ENCODE results near the gene ZSCAN4.

ZSCAN4 gene, protein sequence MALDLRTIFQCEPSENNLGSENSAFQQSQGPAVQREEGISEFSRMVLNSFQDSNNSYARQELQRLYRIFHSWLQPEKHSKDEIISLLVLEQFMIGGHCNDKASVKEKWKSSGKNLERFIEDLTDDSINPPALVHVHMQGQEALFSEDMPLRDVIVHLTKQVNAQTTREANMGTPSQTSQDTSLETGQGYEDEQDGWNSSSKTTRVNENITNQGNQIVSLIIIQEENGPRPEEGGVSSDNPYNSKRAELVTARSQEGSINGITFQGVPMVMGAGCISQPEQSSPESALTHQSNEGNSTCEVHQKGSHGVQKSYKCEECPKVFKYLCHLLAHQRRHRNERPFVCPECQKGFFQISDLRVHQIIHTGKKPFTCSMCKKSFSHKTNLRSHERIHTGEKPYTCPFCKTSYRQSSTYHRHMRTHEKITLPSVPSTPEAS

DNA sequence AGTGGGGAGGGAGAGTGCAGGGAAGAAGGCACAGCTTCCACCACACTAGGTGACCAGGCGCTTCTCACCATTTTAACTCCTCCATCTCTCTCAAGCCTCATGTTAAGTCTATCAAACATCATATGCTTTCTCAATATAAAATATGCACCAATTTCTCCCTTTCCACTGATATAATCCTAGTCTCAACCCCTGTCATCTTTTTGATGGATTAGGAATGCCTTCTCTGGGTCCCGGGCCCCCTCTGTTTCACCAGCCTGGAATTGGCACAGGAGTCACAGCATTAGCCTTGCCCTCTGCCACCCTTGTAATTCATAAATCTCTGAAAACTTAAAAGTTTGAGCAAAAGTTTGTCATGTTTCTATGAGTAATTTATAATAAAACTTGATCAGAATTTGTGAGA is at the start of gene ZSCAN4:
TSS of gene ZSCAN4 (plus strand) at position 301 of the 400 bp plus-strand sequence. CDS start 7,211 bp downstream, outside the sequence.
- no peak for DNase-seq

DNA sequence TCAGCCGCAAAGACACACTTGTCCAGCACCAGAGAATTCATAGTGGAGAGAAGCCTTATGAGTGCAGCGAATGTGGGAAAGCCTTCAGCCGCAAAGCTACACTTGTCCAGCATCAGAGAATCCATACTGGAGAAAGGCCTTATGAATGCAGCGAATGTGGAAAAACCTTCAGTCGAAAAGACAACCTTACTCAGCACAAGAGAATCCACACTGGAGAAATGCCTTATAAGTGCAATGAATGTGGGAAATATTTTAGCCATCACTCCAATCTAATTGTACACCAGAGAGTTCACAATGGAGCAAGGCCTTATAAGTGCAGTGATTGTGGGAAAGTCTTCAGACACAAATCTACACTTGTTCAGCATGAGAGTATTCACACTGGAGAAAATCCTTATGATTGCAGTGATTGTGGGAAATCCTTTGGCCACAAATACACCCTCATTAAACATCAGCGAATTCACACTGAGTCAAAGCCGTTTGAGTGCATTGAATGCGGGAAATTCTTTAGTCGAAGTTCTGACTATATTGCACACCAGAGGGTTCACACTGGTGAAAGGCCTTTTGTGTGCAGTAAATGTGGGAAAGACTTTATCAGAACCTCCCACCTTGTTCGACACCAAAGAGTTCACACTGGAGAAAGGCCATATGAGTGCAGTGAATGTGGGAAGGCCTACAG is 47.9 kb upstream of the ZSCAN4 start:
- no peak for DNase-seq

- DNase-seq, result no peak
Measured at GRCh38 chr19:57623091-57623490, 45.6 kb upstream of the ZSCAN4 start.

GRCh38 chr19:57632987-57633831 is 35.5 kb upstream of the ZSCAN4 start, which contains the start of gene ZNF211:
Gene ZNF211, plus strand, starts transcription at chr19:57633168. Its CDS starts 179 bp downstream, at chr19:57633347.
- DNase-seq, result peak; percentile 94

DNA sequence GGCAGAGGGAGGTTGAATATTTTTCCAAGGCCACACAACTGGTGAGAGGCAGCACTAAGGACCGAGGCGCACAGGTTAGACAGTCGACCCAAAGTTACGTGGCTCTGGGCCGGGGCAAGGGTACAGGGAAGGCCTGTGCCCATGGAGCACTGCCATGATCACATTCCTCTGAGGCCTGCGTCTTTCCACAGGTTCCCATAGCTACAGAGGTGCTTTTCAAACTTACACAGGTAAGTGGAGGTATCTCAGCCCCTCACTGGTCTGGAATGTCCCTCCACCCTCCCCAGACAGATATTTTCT is 35.0 kb upstream of the ZSCAN4 start:
- DNase-seq, result no peak

GRCh38 chr19:57637379-57637778 is 31.4 kb upstream of the ZSCAN4 start:
- no peak for DNase-seq

- DNase-seq, result no peak
Measured at GRCh38 chr19:57641715-57642234, 27.0 kb upstream of the ZSCAN4 start.

DNA sequence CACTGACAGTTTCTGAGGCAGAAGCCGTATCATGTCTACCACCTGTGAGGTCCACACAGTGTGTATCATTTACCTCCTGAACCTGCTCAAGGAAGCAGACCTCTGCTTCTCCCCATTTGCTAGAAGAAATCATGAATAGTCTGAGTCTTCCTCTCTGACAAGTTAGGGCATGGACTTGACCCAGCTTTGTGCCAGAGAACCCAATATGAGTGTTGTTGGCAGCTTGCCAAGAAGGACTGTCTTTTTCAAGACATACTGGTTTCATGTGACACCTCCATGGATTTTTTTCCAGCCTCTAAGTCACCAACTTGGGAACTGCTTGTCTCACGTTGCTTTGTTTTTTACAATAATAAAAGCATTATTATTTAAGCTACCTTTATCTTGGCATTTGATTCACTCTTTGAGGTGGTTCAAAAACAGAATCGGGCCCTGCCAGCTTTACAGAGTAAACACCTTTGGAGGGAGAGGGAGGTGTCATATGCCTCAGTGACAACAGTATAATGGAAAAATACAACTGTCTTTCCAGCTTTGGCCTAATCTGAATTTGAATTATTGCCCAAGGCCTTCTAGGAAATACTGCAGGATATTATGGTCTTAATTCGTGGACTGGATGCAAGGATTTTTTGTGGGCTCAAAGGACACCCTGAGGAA is 26.2 kb upstream of the ZSCAN4 start:
- no peak for DNase-seq

GRCh38 chr19:57643734-57644133 is 25.0 kb upstream of the ZSCAN4 start:
- DNase-seq, result no peak

GRCh38 chr19:57648331-57649003 is 20.3 kb upstream of the ZSCAN4 start:
- no peak for DNase-seq

DNA sequence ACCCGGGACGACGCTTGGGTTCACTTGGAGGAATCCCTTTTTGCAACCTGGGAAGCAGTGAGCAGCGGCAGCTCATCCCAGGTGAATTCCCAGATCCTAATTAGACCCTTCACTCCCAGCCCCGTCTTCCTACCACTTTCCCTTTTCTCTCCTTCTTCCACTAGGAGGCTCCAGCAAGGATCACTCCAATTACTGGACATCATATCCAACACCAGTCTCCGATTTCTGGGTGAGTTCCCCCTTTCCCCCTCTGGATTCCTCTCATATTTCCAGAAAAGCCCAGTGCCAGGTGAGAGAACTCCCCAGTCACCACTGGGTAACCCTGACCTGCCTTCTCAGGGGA is 17.1 kb upstream of the ZSCAN4 start:
- DNase-seq, result no peak

DNA sequence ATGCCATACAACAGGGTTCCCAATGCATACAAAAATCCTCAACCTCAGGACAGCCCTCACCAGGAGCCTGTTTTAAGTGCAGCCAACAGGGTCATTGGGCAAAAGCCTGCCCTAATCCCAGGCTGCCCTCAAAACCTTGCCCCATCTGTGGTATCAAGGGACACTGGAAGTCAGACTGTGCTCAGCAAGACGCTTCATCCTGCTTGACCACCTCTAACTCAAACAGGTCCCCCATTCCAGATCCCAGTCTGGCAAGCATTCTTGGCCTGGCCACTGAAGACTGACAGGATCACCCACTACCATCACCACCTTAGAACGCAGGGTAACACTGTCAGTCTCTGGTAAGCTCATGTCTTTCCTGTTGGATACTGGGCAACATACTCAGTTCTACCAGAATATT is 15.0 kb upstream of the ZSCAN4 start:
- no peak for DNase-seq

DNA sequence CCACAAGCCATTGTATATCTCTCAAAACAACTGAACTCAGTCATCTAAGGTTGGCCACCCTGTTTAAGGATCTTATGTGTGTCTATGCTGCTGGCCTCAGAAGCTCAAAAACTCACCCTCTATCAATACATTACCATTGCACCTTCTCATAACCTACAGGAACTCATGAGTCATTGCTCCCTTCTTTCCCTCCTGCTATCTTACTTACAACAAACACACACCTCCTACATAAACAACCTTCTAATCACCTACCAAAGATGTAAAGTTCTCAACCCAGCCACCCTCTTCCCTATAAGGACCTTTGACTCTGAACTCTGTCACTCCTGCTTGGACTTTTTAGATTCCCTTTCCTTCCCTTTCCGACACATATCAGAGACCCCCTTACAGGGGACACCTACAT is 13.3 kb upstream of the ZSCAN4 start:
- no peak for DNase-seq

- no peak for DNase-seq
Measured at GRCh38 chr19:57656346-57656745, 12.4 kb upstream of the ZSCAN4 start.

DNA sequence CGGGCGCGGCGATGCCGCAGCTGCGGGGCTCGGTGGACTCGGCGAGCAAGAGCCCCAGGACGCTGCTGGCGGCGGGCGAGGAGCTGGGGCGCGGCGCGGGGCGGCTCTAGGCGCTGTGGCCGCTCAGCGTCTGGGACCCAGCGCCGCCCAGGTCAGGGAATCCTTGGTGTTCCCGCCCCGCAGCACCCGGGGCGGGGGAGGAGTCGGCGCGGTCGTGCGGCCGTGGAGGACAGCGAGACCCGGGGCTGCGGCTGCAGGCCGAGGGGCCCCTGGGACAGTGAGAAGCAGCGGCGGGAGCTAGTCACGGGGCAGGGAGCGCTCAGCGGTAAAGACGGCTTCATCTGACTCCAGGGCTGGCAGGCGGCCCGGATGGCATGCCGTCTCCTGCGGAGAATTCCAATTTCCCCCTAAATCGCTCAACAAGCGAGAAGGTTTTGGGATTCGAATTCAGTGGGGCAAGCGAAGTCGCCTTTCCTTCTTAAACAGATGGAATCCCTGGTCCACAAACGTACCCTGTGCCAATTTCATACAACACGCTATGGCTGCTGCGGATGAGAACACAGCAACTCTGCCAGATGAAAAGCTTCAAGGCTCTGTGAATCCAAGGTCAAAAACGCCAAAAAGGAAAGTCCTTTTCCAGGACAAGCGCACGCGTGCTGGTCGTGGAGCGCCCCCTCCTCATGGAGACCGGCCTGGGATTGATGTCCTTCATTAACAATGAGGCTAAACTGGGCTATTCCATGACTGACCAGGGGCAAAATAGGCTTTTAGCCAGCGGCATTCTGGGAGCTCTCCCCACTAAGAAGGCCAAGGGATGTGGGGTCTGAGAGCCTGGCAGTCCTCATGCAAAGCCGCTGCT is 4.2 kb upstream of the ZSCAN4 start:
- DNase-seq, result peak; percentile 2 to 37

GRCh38 chr19:57665261-57665806 is 3.4 kb upstream of the ZSCAN4 start:
- no peak for DNase-seq

DNA sequence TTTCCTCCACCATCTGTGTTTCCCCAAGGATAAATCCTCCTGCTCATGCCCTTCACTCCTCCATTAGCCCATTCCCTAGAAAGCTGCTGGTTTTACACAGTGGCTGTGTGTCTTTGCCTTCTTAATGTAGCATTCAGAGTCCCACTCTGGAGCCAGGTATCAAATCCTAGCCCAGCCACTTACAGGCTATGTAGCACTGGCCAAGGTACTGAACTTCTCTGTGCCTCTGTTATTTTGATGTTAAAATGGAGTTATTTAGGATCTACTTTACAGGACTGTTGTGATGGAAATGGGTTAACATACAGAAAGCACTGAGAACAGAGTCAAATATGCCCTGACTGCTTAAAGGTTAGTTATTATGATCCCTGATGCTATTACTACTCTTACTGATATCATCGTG is 1.5 kb upstream of the ZSCAN4 start:
- DNase-seq, result no peak

DNA sequence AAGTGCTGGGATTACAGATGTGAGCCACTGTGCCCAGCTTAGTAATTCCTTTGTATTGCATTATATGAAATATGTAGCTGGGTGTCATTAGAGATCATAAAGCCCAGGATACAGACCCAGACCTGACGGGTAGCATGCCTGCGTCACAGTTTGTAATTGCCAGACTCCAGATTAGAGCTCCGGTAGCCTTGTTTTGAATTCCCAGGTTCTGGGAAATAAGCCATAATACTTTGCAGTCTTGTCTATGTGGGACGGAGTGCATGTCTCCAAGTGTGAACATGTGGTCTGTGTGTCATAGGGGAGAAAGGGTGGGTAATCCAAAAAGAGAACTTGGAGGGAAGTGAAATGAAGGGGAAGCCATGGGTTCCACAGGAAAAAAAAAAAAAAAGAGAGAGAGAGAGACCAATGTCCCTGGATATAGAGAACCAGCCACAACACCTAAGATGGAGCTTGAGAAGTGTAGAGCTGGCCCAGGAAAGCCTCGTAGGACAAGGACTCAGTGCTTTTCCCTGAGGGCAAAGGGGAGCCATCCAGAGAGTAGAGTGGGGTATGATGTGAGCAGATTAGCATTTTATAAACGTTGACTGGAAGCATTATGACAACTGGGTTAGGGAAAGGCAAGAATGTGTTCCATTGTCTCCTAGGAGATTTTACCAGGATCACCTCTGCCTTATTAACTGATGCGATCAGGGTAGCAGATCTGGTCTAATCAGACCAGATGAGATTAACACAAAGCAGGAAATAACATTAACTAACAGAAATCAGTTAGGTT is 2.6 kb downstream of the ZSCAN4 start:
- DNase-seq, result no peak

GRCh38 chr19:57672466-57672865 is 3.7 kb downstream of the ZSCAN4 start:
- DNase-seq, result no peak

GRCh38 chr19:57675881-57676280 is 7.1 kb downstream of the ZSCAN4 start:
- DNase-seq, result no peak
